Measurements from ENCODE around the gene MDM2.
"Not testable (repeated sequence)": the region's sequence is repeated elsewhere in the genome, so short reads cannot be mapped to it uniquely, and the experiment has no call there.

Gene MDM2

GRCh38 chr12:68855771-68856170, 47.8 kb downstream of the MDM2 start:
- no peak for DNase-seq

- DNase-seq, result no peak
Observed at GRCh38 chr12:68856510-68856909, 48.5 kb downstream of the MDM2 start.

GRCh38 chr12:68861890-68862289, 53.9 kb downstream of the MDM2 start:
- DNase-seq, result no peak

DNA sequence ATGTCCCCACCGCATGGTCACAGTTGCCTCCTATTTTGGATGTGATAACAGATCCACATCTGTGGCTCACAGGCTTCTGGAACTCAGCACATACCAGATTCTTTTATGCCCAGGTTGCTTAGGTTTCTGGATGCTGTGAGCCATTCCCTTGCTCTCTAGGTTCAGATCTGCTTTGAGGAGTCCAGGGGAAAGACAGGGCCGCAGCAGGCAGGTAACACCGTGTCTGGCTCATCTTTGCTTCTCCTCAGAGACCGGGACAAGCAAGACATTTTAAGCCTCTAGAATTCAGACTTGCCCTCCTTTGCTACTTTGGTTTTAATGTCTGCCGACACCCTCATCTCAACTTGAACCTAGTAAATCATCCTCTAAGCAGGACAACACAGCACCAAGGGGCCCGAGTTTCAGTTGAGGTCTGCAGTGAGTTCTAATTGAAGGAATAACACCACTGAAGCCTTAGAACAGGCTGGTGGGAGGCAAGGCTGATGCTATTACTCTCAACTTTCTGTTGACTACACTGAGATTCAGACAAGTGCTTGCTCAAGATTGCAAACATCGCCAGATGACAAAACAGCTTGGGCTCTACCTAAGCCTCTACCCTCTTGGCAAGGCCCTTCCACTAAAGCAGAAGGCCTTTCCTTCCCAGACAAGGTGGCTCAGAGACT, 55.3 kb downstream of the MDM2 start:
- DNase-seq, result no peak

- not testable (repeated sequence) for DNase-seq
Observed at GRCh38 chr12:68863886-68864454, 56.0 kb downstream of the MDM2 start.

- no peak for DNase-seq
Observed at GRCh38 chr12:68864604-68865003, 56.6 kb downstream of the MDM2 start.

- no peak for DNase-seq
Observed at GRCh38 chr12:68865399-68866164, 57.6 kb downstream of the MDM2 start.

- no peak for DNase-seq
Observed at GRCh38 chr12:68866950-68867349, 59.0 kb downstream of the MDM2 start.

- no peak for DNase-seq
Observed at GRCh38 chr12:68867606-68868005, 59.6 kb downstream of the MDM2 start.

DNA sequence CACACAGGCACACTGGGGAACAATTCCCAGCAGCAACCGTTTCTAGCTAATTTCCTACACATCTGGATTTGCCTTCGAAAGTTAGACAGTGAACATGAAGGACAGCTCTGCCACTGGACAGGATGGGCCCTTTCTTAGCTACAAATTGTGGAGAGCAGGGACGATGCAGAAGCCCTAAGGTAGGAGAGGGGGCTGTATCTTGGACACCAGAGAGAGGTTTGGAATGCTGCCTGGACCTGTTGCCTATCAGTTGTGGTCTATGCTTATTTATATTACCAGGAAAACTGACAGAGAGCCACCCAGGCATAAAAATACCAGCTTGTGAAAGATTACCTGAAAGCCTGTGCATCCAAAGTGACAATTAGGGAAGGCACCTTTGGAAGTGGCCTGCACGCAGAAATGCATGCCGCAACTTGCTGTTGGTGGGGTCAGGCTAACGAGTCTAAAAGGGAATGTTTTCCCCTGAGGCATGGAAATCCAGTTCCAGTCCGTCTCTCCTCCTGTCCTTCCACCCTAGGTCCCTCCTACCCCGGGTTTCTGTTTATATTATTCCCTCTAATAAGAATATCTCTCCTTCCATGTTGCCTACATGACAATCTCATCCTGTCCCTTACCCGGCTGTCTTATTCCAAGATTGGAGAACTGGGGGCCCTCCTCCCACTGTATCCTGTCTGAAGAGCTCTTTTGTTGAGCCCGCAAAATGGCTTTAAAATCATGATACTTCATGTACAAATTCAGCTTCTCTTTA, 60.2 kb downstream of the MDM2 start:
- no peak for DNase-seq

DNA sequence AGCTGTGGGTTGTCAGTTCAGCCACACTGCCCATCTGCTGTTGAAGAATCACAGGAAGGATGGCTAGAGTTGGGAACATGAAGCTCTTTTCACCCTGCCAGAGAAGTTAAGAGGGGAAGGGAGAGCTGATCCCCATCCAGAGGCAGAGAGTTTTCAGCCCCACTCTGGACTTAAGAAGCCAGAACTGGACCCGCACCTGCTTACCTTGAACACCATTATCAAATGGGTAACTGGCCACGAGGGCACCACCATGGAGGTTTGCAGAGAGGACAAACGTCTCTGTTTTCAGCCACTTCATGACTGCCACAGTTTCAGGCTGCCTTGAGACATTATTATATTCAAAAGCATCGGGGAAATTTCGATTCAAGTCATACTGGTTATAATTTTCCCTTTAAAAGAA, 62.0 kb downstream of the MDM2 start:
- no peak for DNase-seq

GRCh38 chr12:68870443-68870842, 62.5 kb downstream of the MDM2 start:
- DNase-seq, result no peak

DNA sequence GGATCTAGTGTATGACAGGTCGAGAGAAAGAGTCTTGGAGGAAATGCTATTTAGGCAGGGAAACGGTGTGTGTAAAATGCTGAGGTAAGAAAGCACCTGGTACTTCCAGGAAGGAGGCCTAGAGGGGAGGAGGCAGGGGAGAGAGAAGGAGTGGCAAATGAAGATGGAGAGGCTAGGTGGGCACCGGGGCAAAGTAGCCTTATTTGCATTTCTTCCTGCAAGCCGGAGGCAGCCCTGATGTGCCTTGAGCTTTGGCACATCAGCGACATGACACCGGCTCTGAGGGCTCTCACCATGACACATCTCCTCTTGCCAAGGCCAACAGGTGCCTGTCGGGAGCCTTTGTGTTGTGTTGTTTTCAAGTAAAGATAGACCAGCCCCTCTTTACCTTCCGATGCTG, 63.4 kb downstream of the MDM2 start:
- no peak for DNase-seq

GRCh38 chr12:68871921-68872320, 63.9 kb downstream of the MDM2 start:
- DNase-seq, result no peak

- DNase-seq, result no peak
Observed at GRCh38 chr12:68873316-68873715, 65.3 kb downstream of the MDM2 start.

GRCh38 chr12:68876461-68876860, 68.5 kb downstream of the MDM2 start:
- DNase-seq, result no peak

DNA sequence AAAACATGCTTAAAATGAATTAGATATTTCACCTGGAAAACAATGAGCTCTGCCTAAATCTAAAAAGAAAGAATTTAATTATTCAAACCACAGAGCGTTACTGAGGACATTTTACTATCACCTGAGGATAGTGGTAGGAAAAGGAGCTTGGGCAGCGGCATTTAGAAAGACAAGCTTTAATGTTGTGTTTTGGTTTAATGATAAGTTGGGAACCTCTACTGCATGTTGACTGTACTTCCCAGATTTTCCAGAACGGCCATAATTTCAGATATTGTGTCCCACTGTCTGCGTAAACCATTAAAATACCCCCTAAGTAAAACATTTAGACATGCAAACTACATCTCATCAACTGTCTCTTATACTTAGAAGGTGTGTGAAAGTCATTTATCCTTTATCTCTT, 69.6 kb downstream of the MDM2 start:
- no peak for DNase-seq

DNA sequence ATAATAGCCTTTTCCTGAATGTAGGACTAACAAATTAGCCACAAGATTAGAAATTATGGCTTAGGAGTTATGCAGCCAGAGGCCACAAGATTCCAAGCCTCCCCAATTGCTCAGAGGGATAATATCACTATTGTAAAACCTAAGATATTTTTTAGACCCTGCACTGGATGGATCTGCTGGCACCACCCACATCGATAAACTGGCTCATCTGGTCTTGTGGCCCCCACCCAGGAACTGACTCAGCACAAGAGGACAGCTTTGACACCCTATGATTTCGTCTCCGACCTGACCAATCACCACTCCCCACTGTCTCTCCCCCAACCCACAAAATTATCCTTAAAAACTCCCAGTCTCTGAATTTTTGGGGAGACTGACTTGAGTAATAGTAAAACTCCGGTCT, 70.3 kb downstream of the MDM2 start:
- DNase-seq, result no peak

DNA sequence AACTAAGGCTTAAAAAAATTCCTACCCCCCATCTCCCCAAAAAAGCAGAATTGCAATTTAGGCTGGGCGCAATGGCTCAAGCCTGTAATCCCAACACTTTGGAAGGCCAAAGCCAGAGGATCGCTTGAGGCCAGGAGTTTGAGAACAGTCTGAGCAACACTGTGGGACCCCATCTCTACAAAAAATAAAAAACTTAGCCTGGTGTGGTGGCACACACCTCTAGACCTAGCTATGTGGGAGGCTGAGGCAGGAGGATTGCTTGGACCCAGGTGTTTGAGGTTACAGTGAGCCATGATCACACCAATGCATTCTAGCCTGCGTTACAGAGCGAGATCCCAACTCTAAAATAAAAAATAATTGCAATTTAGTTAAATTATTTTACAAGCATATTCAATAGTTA, 70.9 kb downstream of the MDM2 start:
- DNase-seq, result no peak

DNA sequence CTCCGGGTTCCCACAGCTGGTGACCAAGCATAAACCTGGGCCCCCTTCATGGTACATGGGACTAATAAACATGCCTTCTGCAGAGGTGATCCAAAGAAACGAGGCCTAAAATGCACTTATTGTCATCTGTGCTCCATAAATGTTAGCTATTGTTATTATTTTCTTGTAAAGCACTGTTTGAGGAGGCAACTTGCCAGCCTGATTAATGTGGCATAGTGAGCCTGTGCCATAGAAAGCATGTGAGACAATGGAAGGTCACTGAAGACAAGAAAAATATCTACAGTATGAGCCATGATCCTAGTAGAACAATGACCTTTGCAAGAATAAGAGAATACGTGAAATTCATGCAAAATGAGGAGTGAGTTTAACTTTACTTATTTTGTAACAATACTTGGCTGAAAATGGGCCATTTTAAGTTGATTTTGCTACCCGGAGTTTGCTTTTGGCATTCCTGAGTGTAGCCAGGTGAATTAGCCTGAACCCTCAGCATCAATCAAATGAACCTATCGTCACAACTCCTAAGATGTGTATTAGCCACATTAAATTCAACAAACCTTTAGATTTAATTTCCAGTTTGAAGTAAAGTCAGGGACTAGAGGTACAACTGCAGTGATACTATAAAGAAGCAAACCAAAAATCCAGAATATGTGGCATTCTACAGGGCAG, 72.8 kb downstream of the MDM2 start:
- no peak for DNase-seq

- no peak for DNase-seq
Observed at GRCh38 chr12:68882251-68882964, 74.4 kb downstream of the MDM2 start.

GRCh38 chr12:68883151-68883550, 75.2 kb downstream of the MDM2 start:
- DNase-seq, result no peak
